Measurements from ENCODE around the gene HSF5. TPM values are rescaled to one million over a fixed set of nuclear protein-coding genes. Genes with fewer than 3 reads are reported as not detected.

HSF5 gene
- polyA plus RNA-seq, 3 donors, result 0.07 TPM; not detected in 2

GRCh38 chr17:58521680-58522079 is 33.5 kb upstream of the HSF5 start:
- TF ChIP-seq CTCF (IDR thresholded peaks at IDR 0.05), result no peak
- Mint-ChIP-seq H3K27me3 (ENCODE audit: low read depth in 3 of 3) (peaks cover 0 to 16% (median 6%) of the 10 kb centered on the region in 3 donors), H3K4me3 (no peak overlapping the region), H3K9me3 (no peaks in the 10 kb centered on the region), H3K36me3 (no peaks in the 10 kb centered on the region), H3K4me1 (peaks cover 22% of the 10 kb centered on the region), H3K27ac (no peak overlapping the region)
- H3K79me2 ChIP-seq (ENCODE audit: insufficient read depth, low read length), result peaks cover 8% of the 10 kb centered on the region
- H3K27ac ChIP-seq (ENCODE audit: low read depth in 1 of 2, low read length in 2 of 2), result no peak overlapping the region
- H3K4me3 ChIP-seq (replicated peaks in 1 of 3; ENCODE audit: low read depth in 2 of 3, low read length in 3 of 3), result no peak overlapping the region
- no peak for DNase-seq
- no peak overlapping the region for H2AFZ ChIP-seq (ENCODE audit: insufficient read depth, low read depth, low read length, poor library complexity, severe bottlenecking)
- H3K36me3 ChIP-seq (replicated peaks in 1 of 2; ENCODE audit: control insufficient read depth in 1 of 2, insufficient read depth in 2 of 2, low read length in 2 of 2), result no peaks in the 10 kb centered on the region
- intact Hi-C loops (cut with micrococcal nuclease), result loop anchor here in 1 of 2 donors (10.0 kb wide), 1 partner anchor 63 kb away; no protein-coding TSS in a partner anchor
- no peaks in the 10 kb centered on the region for H3K9me3 ChIP-seq (replicated peaks in 1 of 2; ENCODE audit: control insufficient read depth in 1 of 2, insufficient read depth in 1 of 2, low read length in 2 of 2)
- H3K9ac ChIP-seq (ENCODE audit: insufficient read depth, low read length, poor library complexity, severe bottlenecking), result no peak overlapping the region
- 96% methylated on average over 10 of the region's 10 CpGs for WGBS (ENCODE audit: insufficient coverage)
- peaks cover 20 to 25% of the 10 kb centered on the region in 2 donors for H3K4me1 ChIP-seq (ENCODE audit: control insufficient read depth in 1 of 2, insufficient read depth in 2 of 2, low read length in 2 of 2)
- H3K27me3 ChIP-seq (ENCODE audit: control insufficient read depth in 2 of 2, insufficient read depth in 2 of 2, low read length in 2 of 2), result no peaks in the 10 kb centered on the region
- H3K4me2 ChIP-seq (replicated peaks; ENCODE audit: extremely low read depth, low read length, poor library complexity, severe bottlenecking), result no peak overlapping the region
- no peaks in the 10 kb centered on the region for H4K20me1 ChIP-seq (ENCODE audit: insufficient read depth, low read length)

GRCh38 chr17:58520843-58521430 is 32.7 kb upstream of the HSF5 start:
- H3K9me3 Mint-ChIP-seq, result no peaks in the 10 kb centered on the region
- H3K36me3 ChIP-seq (replicated peaks in 1 of 2; ENCODE audit: control insufficient read depth in 1 of 2, insufficient read depth in 2 of 2, low read length in 2 of 2), result peaks cover 0 to 6% of the 10 kb centered on the region in 2 donors
- DNase-seq, result peak in 2 of 3 donors; percentile 25 to 57
- no peak overlapping the region for H2AFZ ChIP-seq (ENCODE audit: insufficient read depth, low read depth, low read length, poor library complexity, severe bottlenecking)
- no peak overlapping the region for H3K9ac ChIP-seq (ENCODE audit: insufficient read depth, low read length, poor library complexity, severe bottlenecking)
- no peak overlapping the region for H3K27ac ChIP-seq (ENCODE audit: low read depth in 1 of 2, low read length in 2 of 2)
- H3K79me2 ChIP-seq (ENCODE audit: insufficient read depth, low read length), result peaks cover 16% of the 10 kb centered on the region
- H3K27me3 Mint-ChIP-seq (ENCODE audit: low read depth in 3 of 3), result peaks cover 0 to 16% (median 4%) of the 10 kb centered on the region in 3 donors
- 75% methylated on average over 9 of the region's 15 CpGs for WGBS (ENCODE audit: insufficient coverage)
- peak overlapping the region in 2 of 7 donors; percentile 35 to 40 for H3K27ac Mint-ChIP-seq
- intact Hi-C loops (cut with micrococcal nuclease), result loop anchor here in 1 of 2 donors (10.0 kb wide), 1 partner anchor 64 kb away; no protein-coding TSS in a partner anchor
- H3K36me3 Mint-ChIP-seq, result peaks cover 6 to 7% of the 10 kb centered on the region in 2 donors
- TF ChIP-seq CTCF (IDR thresholded peaks at IDR 0.05), result peak; percentile 67
- no peak overlapping the region for H3K4me3 ChIP-seq (replicated peaks in 1 of 3; ENCODE audit: low read depth in 2 of 3, low read length in 3 of 3)
- no peak overlapping the region for H3K4me2 ChIP-seq (replicated peaks; ENCODE audit: extremely low read depth, low read length, poor library complexity, severe bottlenecking)
- H3K27me3 ChIP-seq (ENCODE audit: control insufficient read depth in 2 of 2, insufficient read depth in 2 of 2, low read length in 2 of 2), result no peaks in the 10 kb centered on the region
- peaks cover 24% of the 10 kb centered on the region for H3K4me1 Mint-ChIP-seq
- H4K20me1 ChIP-seq (ENCODE audit: insufficient read depth, low read length), result no peaks in the 10 kb centered on the region
- no peaks in the 10 kb centered on the region for H3K9me3 ChIP-seq (replicated peaks in 1 of 2; ENCODE audit: control insufficient read depth in 1 of 2, insufficient read depth in 1 of 2, low read length in 2 of 2)
- no peak overlapping the region for H3K4me3 Mint-ChIP-seq
- peaks cover 20 to 28% of the 10 kb centered on the region in 2 donors for H3K4me1 ChIP-seq (ENCODE audit: control insufficient read depth in 1 of 2, insufficient read depth in 2 of 2, low read length in 2 of 2)

Measured in CD14-positive monocyte (primary cell).